Choroid plexus epithelial cell (primary cell): Measurements from ENCODE around the gene PRR7.
A peak's percentile ranks its signal among the peaks of the same experiment; 100 is the strongest.

Experiments
- DNase-seq: peaks from one replicate; pipeline ENCODE4 v3.0.0-alpha.2; 2010; ENCODE audit warnings: low read depth
- H3K4me3 ChIP-seq: 2 replicates; pipeline ENCODE4 v1.5.1; 2011; ENCODE audit warnings: low read depth, mild to moderate bottlenecking, control low read depth, low read length, moderate library complexity
- CTCF ChIP-seq: conservative IDR thresholded peaks from 2 replicates; pipeline ENCODE4 v1.5.1; 2011; ENCODE audit warnings: low read depth, mild to moderate bottlenecking, control low read depth, inconsistent platforms, low read length, moderate library complexity

Gene PRR7

GRCh38 chr5:177459357-177459756 is 12.7 kb downstream of the PRR7 start:
- DNase-seq = no peak
- no peak for TF ChIP-seq CTCF

GRCh38 chr5:177459819-177460628 is 13.4 kb downstream of the PRR7 start:
- no peak for DNase-seq
- no peak for TF ChIP-seq CTCF
- H3K4me3 ChIP-seq = no peak overlapping the region

More at GRCh38 chr5:177459357-177459756, 12.7 kb downstream of the PRR7 start:
- H3K4me3 ChIP-seq = no peak overlapping the region

- peak; percentile 73 for DNase-seq
- H3K4me3 ChIP-seq = no peak overlapping the region
- TF ChIP-seq CTCF = no peak
These were observed 15.5 kb downstream of the PRR7 start for GRCh38 chr5:177462021-177462670.

GRCh38 chr5:177465044-177465443 is 18.4 kb downstream of the PRR7 start:
- no peak overlapping the region for H3K4me3 ChIP-seq
- DNase-seq = no peak
- no peak for TF ChIP-seq CTCF

- no peak overlapping the region for H3K4me3 ChIP-seq
- DNase-seq = no peak
- no peak for TF ChIP-seq CTCF
These were observed 20.2 kb downstream of the PRR7 start for GRCh38 chr5:177466861-177467260.

GRCh38 chr5:177467436-177467835 is 20.8 kb downstream of the PRR7 start:
- no peak overlapping the region for H3K4me3 ChIP-seq
- no peak for TF ChIP-seq CTCF
- DNase-seq = no peak
